PFSK-1 (cell line): ENCODE measurements around the gene SLC35E3.

Source experiments
- FOXP2 ChIP-seq: optimal IDR thresholded peaks from 2 replicates; pipeline ENCODE3; 2011; ENCODE audit warnings: borderline replicate concordance, control low read depth, inconsistent platforms; ENCODE audit not compliant: insufficient read depth; ENCODE audit errors: extremely low read length, extremely low read depth
- POLR2AphosphoS5 ChIP-seq: IDR thresholded peaks from 2 replicates; pipeline ENCODE4 v1.6.1; 2012; ENCODE audit warnings: low read depth, mild to moderate bottlenecking, control low read depth, low read length, moderate library complexity
- REST ChIP-seq, 2 experiments: IDR thresholded peaks; 2 replicates each; pipeline versions ENCODE4 v1.6.1 to v1.8.0; 2011 to 2012; ENCODE audit warnings: low read depth in 2 of 2, low read length in 2 of 2, control low read depth in 1 of 2, inconsistent platforms in 1 of 2, mild to moderate bottlenecking in 1 of 2, moderate library complexity in 1 of 2; ENCODE audit not compliant: insufficient read depth in 1 of 2
- SIN3A ChIP-seq: IDR thresholded peaks from 2 replicates; pipeline ENCODE4 v1.6.1; 2012; ENCODE audit warnings: mild to moderate bottlenecking, low read length, moderate library complexity, borderline replicate concordance; ENCODE audit not compliant: insufficient read depth
- TAF1 ChIP-seq: IDR thresholded peaks from 2 replicates; pipeline ENCODE4 v1.6.1; 2012; ENCODE audit warnings: low read length, control low read depth, borderline replicate concordance; ENCODE audit not compliant: insufficient read depth

The SLC35E3 gene

GRCh38 chr12:68781728-68782127 lies 35.8 kb downstream of the SLC35E3 start:
- TF ChIP-seq FOXP2 (no peak), TAF1 (no peak), REST (IDR thresholded peaks at IDR 0.05; ENCODE audit: insufficient read depth in 1 of 2, low read depth in 2 of 2, low read length in 2 of 2) (no peak), POLR2AphosphoS5 (no peak), SIN3A (no peak)

GRCh38 chr12:68784015-68784414 lies 38.0 kb downstream of the SLC35E3 start:
- TF ChIP-seq POLR2AphosphoS5 (no peak), REST (IDR thresholded peaks at IDR 0.05; ENCODE audit: insufficient read depth in 1 of 2, low read depth in 2 of 2, low read length in 2 of 2) (no peak), SIN3A (no peak), FOXP2 (no peak), TAF1 (no peak)

DNA sequence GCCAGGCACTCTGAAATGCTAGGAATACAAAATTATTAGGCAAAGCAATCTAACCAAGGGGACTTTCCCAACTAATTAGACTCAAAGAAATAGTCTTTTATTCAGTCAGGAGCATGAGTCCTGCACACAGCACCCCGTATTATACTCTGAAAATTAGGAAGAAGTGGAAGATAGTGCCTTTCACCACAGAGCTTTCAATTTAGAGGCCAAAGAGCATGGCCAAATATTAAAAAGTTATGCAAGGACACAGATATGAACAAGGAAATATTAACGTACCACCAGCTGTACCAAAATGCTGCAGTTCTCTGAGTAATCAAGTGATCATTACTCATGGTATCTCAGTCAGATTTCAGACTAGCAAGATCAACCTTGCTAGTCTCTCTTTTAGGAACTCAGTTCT lies 39.4 kb downstream of the SLC35E3 start:
- TF ChIP-seq SIN3A (no peak), REST (IDR thresholded peaks at IDR 0.05; ENCODE audit: insufficient read depth in 1 of 2, low read depth in 2 of 2, low read length in 2 of 2) (no peak), POLR2AphosphoS5 (no peak), TAF1 (no peak), FOXP2 (no peak)

GRCh38 chr12:68785823-68786222 lies 39.8 kb downstream of the SLC35E3 start:
- TF ChIP-seq TAF1 (no peak), FOXP2 (no peak), REST (IDR thresholded peaks at IDR 0.05; ENCODE audit: insufficient read depth in 1 of 2, low read depth in 2 of 2, low read length in 2 of 2) (no peak), SIN3A (no peak), POLR2AphosphoS5 (no peak)

- TF ChIP-seq POLR2AphosphoS5 (no peak), FOXP2 (no peak), SIN3A (no peak), REST (IDR thresholded peaks at IDR 0.05; ENCODE audit: insufficient read depth in 1 of 2, low read depth in 2 of 2, low read length in 2 of 2) (no peak), TAF1 (no peak)
Observed at GRCh38 chr12:68786929-68787328, 41.0 kb downstream of the SLC35E3 start.
